PFSK-1 (cell line): ENCODE results near the gene NKX6-2.

Experiments used
- POLR2AphosphoS5 ChIP-seq: IDR thresholded peaks from 2 replicates; pipeline ENCODE4 v1.6.1; 2012; ENCODE audit warnings: low read depth, mild to moderate bottlenecking, control low read depth, low read length, moderate library complexity
- SIN3A ChIP-seq: IDR thresholded peaks from 2 replicates; pipeline ENCODE4 v1.6.1; 2012; ENCODE audit warnings: mild to moderate bottlenecking, low read length, moderate library complexity, borderline replicate concordance; ENCODE audit not compliant: insufficient read depth
- TAF1 ChIP-seq: IDR thresholded peaks from 2 replicates; pipeline ENCODE4 v1.6.1; 2012; ENCODE audit warnings: low read length, control low read depth, borderline replicate concordance; ENCODE audit not compliant: insufficient read depth
- TF ChIP-seq, protein P1 (sequence below), 2 experiments: IDR thresholded peaks; 2 replicates each; pipeline versions ENCODE4 v1.6.1 to v1.8.0; 2011 to 2012; ENCODE audit warnings: low read depth in 2 of 2, low read length in 2 of 2, control low read depth in 1 of 2, inconsistent platforms in 1 of 2, mild to moderate bottlenecking in 1 of 2, moderate library complexity in 1 of 2; ENCODE audit not compliant: insufficient read depth in 1 of 2

DNA sequence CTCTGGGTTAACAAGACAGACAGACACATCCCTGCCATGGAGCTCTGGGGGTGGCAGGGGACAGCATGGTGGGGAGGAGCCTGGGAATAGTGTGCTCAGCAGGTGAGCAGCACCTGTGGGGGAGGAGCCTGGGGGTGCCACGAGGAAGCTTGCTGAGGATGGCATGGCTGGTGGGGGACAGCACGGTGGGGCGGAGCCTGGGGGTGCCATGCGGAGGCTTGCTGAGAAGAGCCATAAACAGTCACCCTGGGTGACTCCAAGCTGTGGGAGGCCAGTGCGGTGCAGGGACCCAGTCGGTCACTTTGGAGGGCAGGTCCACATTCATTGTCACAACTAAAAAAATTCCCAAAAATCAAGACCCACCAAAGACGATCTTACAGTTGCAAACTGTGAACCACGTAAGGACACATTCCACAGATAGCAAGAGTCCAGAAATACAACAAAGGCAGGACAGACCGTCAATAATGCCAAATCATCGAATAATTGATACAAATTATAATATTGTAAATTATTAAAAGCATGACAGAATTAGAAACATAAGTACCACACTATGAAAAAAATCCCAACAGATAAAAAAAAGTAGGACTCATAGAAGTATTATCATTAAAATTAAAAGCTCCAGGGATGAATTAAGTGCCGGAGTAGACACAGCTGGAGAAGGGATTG lies 24.4 kb downstream of the NKX6-2 start:
- TF ChIP-seq POLR2AphosphoS5 (no peak), TAF1 (no peak), SIN3A (no peak)
- TF ChIP-seq, protein P1, sequence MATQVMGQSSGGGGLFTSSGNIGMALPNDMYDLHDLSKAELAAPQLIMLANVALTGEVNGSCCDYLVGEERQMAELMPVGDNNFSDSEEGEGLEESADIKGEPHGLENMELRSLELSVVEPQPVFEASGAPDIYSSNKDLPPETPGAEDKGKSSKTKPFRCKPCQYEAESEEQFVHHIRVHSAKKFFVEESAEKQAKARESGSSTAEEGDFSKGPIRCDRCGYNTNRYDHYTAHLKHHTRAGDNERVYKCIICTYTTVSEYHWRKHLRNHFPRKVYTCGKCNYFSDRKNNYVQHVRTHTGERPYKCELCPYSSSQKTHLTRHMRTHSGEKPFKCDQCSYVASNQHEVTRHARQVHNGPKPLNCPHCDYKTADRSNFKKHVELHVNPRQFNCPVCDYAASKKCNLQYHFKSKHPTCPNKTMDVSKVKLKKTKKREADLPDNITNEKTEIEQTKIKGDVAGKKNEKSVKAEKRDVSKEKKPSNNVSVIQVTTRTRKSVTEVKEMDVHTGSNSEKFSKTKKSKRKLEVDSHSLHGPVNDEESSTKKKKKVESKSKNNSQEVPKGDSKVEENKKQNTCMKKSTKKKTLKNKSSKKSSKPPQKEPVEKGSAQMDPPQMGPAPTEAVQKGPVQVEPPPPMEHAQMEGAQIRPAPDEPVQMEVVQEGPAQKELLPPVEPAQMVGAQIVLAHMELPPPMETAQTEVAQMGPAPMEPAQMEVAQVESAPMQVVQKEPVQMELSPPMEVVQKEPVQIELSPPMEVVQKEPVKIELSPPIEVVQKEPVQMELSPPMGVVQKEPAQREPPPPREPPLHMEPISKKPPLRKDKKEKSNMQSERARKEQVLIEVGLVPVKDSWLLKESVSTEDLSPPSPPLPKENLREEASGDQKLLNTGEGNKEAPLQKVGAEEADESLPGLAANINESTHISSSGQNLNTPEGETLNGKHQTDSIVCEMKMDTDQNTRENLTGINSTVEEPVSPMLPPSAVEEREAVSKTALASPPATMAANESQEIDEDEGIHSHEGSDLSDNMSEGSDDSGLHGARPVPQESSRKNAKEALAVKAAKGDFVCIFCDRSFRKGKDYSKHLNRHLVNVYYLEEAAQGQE (IDR thresholded peaks at IDR 0.05; ENCODE audit: insufficient read depth in 1 of 2, low read depth in 2 of 2, low read length in 2 of 2), result no peak
